IPS-15b (cell line): Measurements from ENCODE around the gene DUSP22.
"Not testable (repeated sequence)": the region's sequence is repeated elsewhere in the genome, so short reads cannot be mapped to it uniquely, and the experiment has no call there.

Experiments
- H3K27me3 ChIP-seq: one replicate; pipeline ENCODE4 v1.6.1; 2013; ENCODE audit warnings: low read length; ENCODE audit not compliant: control insufficient read depth, insufficient read depth
- H3K36me3 ChIP-seq: one replicate; pipeline ENCODE4 v1.6.1; 2013; ENCODE audit warnings: low read length; ENCODE audit not compliant: control insufficient read depth, insufficient read depth
- H3K4me1 ChIP-seq: one replicate; pipeline ENCODE4 v1.6.1; 2013; ENCODE audit warnings: mild to moderate bottlenecking, low read length; ENCODE audit not compliant: control insufficient read depth, insufficient read depth
- H3K4me3 ChIP-seq: one replicate; pipeline ENCODE4 v1.5.1; 2013; ENCODE audit warnings: low read depth, low read length
- H3K9ac ChIP-seq: one replicate; pipeline ENCODE4 v1.6.1; 2013; ENCODE audit warnings: low read depth, mild to moderate bottlenecking, low read length
- H3K9me3 ChIP-seq: one replicate; pipeline ENCODE4 v1.6.1; 2013; ENCODE audit warnings: mild to moderate bottlenecking, low read length; ENCODE audit not compliant: control insufficient read depth, insufficient read depth

The DUSP22 gene

GRCh38 chr6:291697-292505, at the start of gene DUSP22:
TSS of gene DUSP22 (plus strand) at chr6:292487. CDS start at chr6:292540, 53 bp downstream.
- Histone ChIP-seq H3K4me1 (no peaks in the 10 kb centered on the region), H3K36me3 (no peaks in the 10 kb centered on the region), H3K4me3 (peak within 1 kb of the TSS; percentile 52), H3K9me3 (peaks cover 7% of the 10 kb centered on the region), H3K9ac (peak within 1 kb of the TSS; percentile 82), H3K27me3 (peaks cover 2% of the 10 kb centered on the region)

- Histone ChIP-seq H3K27me3 (no peaks in the 10 kb centered on the region), H3K9ac (no peak overlapping the region), H3K36me3 (no peaks in the 10 kb centered on the region), H3K4me1 (no peaks in the 10 kb centered on the region), H3K9me3 (no peaks in the 10 kb centered on the region), H3K4me3 (no peak overlapping the region)
These were observed 45.9 kb upstream of the DUSP22 start for GRCh38 chr6:246352-246751.

DNA sequence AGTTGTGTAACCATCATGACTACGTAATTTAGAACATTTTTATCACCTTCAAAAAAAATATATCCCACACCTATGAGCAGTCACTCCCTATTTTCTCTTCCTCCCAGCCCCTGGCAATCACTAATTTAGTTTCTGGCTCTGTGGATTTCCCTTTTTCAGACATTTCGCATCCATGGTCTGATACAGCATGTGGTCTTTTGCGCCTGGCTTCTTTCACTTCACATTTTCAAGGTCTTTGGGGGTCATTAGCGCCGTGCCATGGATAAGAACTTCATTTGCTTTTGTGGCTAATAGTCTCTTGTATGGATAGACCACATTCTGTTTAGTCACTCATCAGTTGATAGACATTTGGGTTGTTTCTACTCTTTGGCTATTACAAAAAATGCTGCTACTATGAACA, 44.9 kb upstream of the DUSP22 start:
- Histone ChIP-seq H3K27me3 (no peaks in the 10 kb centered on the region), H3K4me1 (no peaks in the 10 kb centered on the region), H3K9me3 (no peaks in the 10 kb centered on the region), H3K36me3 (no peaks in the 10 kb centered on the region), H3K9ac (no peak overlapping the region), H3K4me3 (no peak overlapping the region)

DNA sequence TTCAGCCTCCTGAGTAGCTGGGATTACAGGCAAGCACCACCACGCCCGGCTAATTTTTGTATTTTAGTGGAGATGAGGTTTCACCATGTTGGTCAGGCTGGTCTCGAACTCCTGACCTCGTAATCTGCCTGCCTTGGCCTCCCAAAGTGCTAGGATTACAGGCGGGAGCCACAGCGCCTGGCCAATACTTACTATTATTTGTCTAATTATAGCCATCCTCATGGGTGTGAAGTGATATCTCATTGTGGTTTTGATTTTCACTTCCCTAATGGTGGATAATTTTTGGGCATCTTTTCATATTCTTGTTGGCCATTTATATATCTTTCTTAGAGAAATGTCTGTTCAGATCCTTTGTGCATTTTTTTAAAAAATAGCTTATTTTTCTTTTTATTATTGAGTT, 44.2 kb upstream of the DUSP22 start:
- not testable (repeated sequence) for H3K4me1 ChIP-seq, H3K4me3 ChIP-seq, H3K27me3 ChIP-seq, H3K36me3 ChIP-seq, H3K9ac ChIP-seq, H3K9me3 ChIP-seq

DNA sequence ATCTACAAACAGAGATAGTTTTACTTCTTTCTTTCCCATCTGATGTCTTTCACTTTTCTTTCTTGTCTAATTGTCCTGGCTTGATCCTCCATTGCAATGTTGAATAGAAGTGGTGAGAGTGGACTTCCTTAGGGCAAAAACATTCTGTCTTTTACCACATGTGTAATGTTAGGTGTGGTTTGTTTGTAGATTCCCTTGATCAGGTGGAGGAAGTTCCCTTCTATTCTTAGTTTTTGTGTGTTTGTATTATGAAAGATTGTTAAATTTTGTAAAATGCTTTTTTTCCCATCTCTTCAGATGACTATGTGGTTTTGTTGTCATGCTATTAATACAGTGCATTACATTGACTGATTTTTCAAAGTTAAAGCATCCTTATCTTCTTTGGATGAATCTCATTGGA, 41.6 kb upstream of the DUSP22 start:
- H3K4me3 ChIP-seq, result no peak overlapping the region
- H3K9me3 ChIP-seq, result no peaks in the 10 kb centered on the region
- no peak overlapping the region for H3K9ac ChIP-seq
- H3K36me3 ChIP-seq, result no peaks in the 10 kb centered on the region
- no peaks in the 10 kb centered on the region for H3K4me1 ChIP-seq
- no peaks in the 10 kb centered on the region for H3K27me3 ChIP-seq

GRCh38 chr6:251920-252319, 40.4 kb upstream of the DUSP22 start:
- Histone ChIP-seq H3K9ac (no peak overlapping the region), H3K27me3 (no peaks in the 10 kb centered on the region), H3K9me3 (no peaks in the 10 kb centered on the region), H3K4me1 (no peaks in the 10 kb centered on the region), H3K4me3 (no peak overlapping the region), H3K36me3 (no peaks in the 10 kb centered on the region)

DNA sequence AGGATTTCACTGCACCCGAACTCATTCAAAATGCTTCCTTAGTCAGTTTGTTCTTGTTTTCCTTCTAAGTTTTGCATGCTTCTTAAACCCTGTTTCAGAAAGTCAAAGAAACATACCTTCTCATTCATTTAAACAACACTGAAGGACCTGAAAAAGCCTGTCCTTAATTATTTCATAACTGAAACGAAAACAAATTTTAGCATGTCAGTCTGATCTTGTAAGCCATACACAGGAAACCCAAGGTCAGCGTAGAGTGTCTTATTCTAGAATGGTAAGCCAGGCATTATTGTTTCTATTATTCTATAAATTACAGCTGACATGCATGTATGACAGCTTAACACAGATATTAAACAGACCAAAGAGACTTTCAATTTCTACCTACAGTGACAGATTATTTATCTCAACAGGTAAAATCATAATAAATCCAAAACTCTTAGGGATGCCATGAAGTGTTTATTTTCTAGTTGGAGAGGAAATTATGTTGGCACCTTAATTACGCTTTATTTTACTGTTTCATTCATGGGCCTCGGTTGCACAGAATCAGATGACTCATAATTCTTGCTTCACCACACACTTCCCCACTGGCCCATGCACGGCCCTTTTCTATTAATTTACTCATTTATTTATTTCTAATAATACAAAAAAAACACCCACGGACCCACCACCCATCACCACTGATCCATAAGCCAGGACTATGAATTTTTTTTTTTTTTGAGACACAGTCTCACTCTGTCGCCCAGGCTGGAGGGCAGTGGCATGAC, 39.3 kb upstream of the DUSP22 start:
- Histone ChIP-seq H3K4me3 (no peak overlapping the region), H3K4me1 (no peaks in the 10 kb centered on the region), H3K9me3 (no peaks in the 10 kb centered on the region), H3K9ac (no peak overlapping the region), H3K36me3 (no peaks in the 10 kb centered on the region), H3K27me3 (no peaks in the 10 kb centered on the region)

DNA sequence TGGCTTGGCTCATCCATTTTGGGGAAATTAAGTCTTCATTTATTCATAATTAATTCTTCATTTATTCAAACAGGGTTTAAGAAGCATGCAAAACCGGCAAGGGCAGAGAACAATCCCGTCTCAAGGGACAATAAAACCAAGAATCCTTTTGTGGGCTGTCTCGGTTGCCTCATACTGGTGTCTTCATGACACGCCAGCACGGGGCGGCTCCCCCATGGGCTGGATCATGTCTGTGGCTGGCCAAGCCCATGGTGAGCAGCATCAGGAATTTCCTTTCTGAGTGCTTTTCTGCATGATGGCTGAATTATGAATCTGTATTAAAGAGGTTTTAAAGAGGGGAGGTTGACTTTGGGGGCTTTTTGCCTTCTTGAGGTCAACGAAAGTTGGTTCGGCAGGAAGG, 38.3 kb upstream of the DUSP22 start:
- no peak overlapping the region for H3K4me3 ChIP-seq
- no peaks in the 10 kb centered on the region for H3K36me3 ChIP-seq
- H3K4me1 ChIP-seq, result no peaks in the 10 kb centered on the region
- H3K9ac ChIP-seq, result no peak overlapping the region
- H3K9me3 ChIP-seq, result no peaks in the 10 kb centered on the region
- H3K27me3 ChIP-seq, result no peaks in the 10 kb centered on the region

- Histone ChIP-seq H3K9me3 (no peaks in the 10 kb centered on the region), H3K36me3 (no peaks in the 10 kb centered on the region), H3K4me1 (no peaks in the 10 kb centered on the region), H3K9ac (no peak overlapping the region), H3K4me3 (no peak overlapping the region), H3K27me3 (no peaks in the 10 kb centered on the region)
These were observed 37.1 kb upstream of the DUSP22 start for GRCh38 chr6:255041-255750.

GRCh38 chr6:255751-256083, 36.6 kb upstream of the DUSP22 start:
- H3K27me3 ChIP-seq, result no peaks in the 10 kb centered on the region
- no peaks in the 10 kb centered on the region for H3K36me3 ChIP-seq
- no peak overlapping the region for H3K9ac ChIP-seq
- H3K4me3 ChIP-seq, result no peak overlapping the region
- no peaks in the 10 kb centered on the region for H3K9me3 ChIP-seq
- no peaks in the 10 kb centered on the region for H3K4me1 ChIP-seq

- Histone ChIP-seq H3K4me3 (no peak overlapping the region), H3K9me3 (no peaks in the 10 kb centered on the region), H3K4me1 (no peaks in the 10 kb centered on the region), H3K36me3 (no peaks in the 10 kb centered on the region), H3K27me3 (no peaks in the 10 kb centered on the region), H3K9ac (no peak overlapping the region)
These were observed 36.1 kb upstream of the DUSP22 start for GRCh38 chr6:256169-256568.
